Esophagus mucosa (tissue), 1 donor: Measurements from ENCODE around the gene CEP131. TPM values are rescaled to one million over a fixed set of nuclear protein-coding genes. Genes with fewer than 3 reads are reported as not detected.
"Not testable (repeated sequence)": the region's sequence is repeated elsewhere in the genome, so short reads cannot be mapped to it uniquely, and the experiment has no call there.

Experiments
- ATAC-seq: fragments of 200-7000 bp; cut with Tn5 transposase; one replicate; pipeline ENCODE4 v1.9.1; 2020
- total RNA-seq: library from RNA; stranded (reverse); gene quantifications from one replicate; pipeline ENCODE4 v1.2.4, GENCODE V29; 2023
- donor health status: DM: yes; HTN: yes; CAD: no.

The CEP131 gene
- total RNA-seq, 1 donor from 2014 or later, result 2.7 TPM

GRCh38 chr17:81164371-81165245 lies 58.2 kb downstream of the CEP131 start:
- no peak for ATAC-seq

GRCh38 chr17:81163703-81164370 lies 58.9 kb downstream of the CEP131 start:
- no peak for ATAC-seq

GRCh38 chr17:81163051-81163695 lies 59.6 kb downstream of the CEP131 start:
- no peak for ATAC-seq

- ATAC-seq, result no peak
Observed at GRCh38 chr17:81162491-81162890, 60.3 kb downstream of the CEP131 start.

GRCh38 chr17:81161972-81162371 lies 60.8 kb downstream of the CEP131 start:
- ATAC-seq, result no peak

- ATAC-seq, result no peak
Observed at GRCh38 chr17:81161536-81161935, 61.2 kb downstream of the CEP131 start.

- no peak for ATAC-seq
Observed at GRCh38 chr17:81160747-81161453, 61.9 kb downstream of the CEP131 start.

GRCh38 chr17:81160306-81160705 lies 62.5 kb downstream of the CEP131 start:
- peak; percentile 13 for ATAC-seq

GRCh38 chr17:81159611-81160265 lies 63.0 kb downstream of the CEP131 start:
- no peak for ATAC-seq

GRCh38 chr17:81158688-81159590 lies 63.8 kb downstream of the CEP131 start:
- ATAC-seq, result no peak

- ATAC-seq, result no peak
Observed at GRCh38 chr17:81157848-81158687, 64.7 kb downstream of the CEP131 start.

GRCh38 chr17:81156866-81157805 lies 65.6 kb downstream of the CEP131 start:
- ATAC-seq, result peak; percentile 6

- no peak for ATAC-seq
Observed at GRCh38 chr17:81154961-81155360, 67.8 kb downstream of the CEP131 start.

- not testable (repeated sequence) for ATAC-seq
Observed at GRCh38 chr17:81154016-81154415, 68.7 kb downstream of the CEP131 start.

GRCh38 chr17:81153340-81153803 lies 69.4 kb downstream of the CEP131 start:
- peak; percentile 17 for ATAC-seq

GRCh38 chr17:81152288-81152828 lies 70.4 kb downstream of the CEP131 start:
- no peak for ATAC-seq

GRCh38 chr17:81151278-81151677 lies 71.5 kb downstream of the CEP131 start:
- no peak for ATAC-seq

GRCh38 chr17:81150377-81151077 lies 72.2 kb downstream of the CEP131 start:
- ATAC-seq, result peak; percentile 29
